Stimulated activated CD4-positive, alpha-beta T cell treated with anti-CD3 and anti-CD28 coated beads, Interleukin-2, amount 100 ng/mL, for 4 hours (primary cell): ENCODE data around the gene PRKCA.
"Not testable (repeated sequence)": the region's sequence is repeated elsewhere in the genome, so short reads cannot be mapped to it uniquely, and the experiment has no call there.

Source experiments
- DNase-seq: peaks from one replicate; pipeline ENCODE4 v3.0.0-alpha.2; 2020; ENCODE audit warnings: low read depth

PRKCA gene

GRCh38 chr17:66489576-66489975 lies 187.2 kb downstream of the PRKCA start:
- not testable (repeated sequence) for DNase-seq

- peak; percentile 30 for DNase-seq
These were observed 188.8 kb downstream of the PRKCA start for GRCh38 chr17:66491213-66491612.

- no peak for DNase-seq
These were observed 189.3 kb downstream of the PRKCA start for GRCh38 chr17:66491665-66492064.

GRCh38 chr17:66492080-66492479 lies 189.7 kb downstream of the PRKCA start:
- DNase-seq = no peak

GRCh38 chr17:66492561-66493005 lies 190.2 kb downstream of the PRKCA start:
- no peak for DNase-seq

GRCh38 chr17:66493283-66494019 lies 191.0 kb downstream of the PRKCA start:
- DNase-seq = no peak

- DNase-seq = peak; percentile 24
These were observed 191.8 kb downstream of the PRKCA start for GRCh38 chr17:66494023-66494803.

GRCh38 chr17:66495035-66495434 lies 192.6 kb downstream of the PRKCA start:
- DNase-seq = no peak

GRCh38 chr17:66496306-66496705 lies 193.9 kb downstream of the PRKCA start:
- DNase-seq = no peak

- no peak for DNase-seq
These were observed 196.2 kb downstream of the PRKCA start for GRCh38 chr17:66498580-66498979.

- DNase-seq = no peak
These were observed 204.2 kb downstream of the PRKCA start for GRCh38 chr17:66506641-66507040.

GRCh38 chr17:66507103-66507923 lies 204.9 kb downstream of the PRKCA start:
- peak; percentile 15 for DNase-seq

- no peak for DNase-seq
These were observed 205.8 kb downstream of the PRKCA start for GRCh38 chr17:66507982-66508760.

GRCh38 chr17:66508896-66509844 lies 206.8 kb downstream of the PRKCA start:
- peak; percentile 44 for DNase-seq

GRCh38 chr17:66509926-66510325 lies 207.5 kb downstream of the PRKCA start:
- DNase-seq = no peak

GRCh38 chr17:66511135-66511534 lies 208.7 kb downstream of the PRKCA start:
- DNase-seq = no peak

- DNase-seq = no peak
These were observed 211.9 kb downstream of the PRKCA start for GRCh38 chr17:66514227-66514806.

GRCh38 chr17:66515974-66516373 lies 213.6 kb downstream of the PRKCA start:
- no peak for DNase-seq

GRCh38 chr17:66517336-66518009 lies 215.1 kb downstream of the PRKCA start:
- no peak for DNase-seq

- no peak for DNase-seq
These were observed 215.7 kb downstream of the PRKCA start for GRCh38 chr17:66518108-66518507.
